Renal cortical epithelial cell (primary cell): ENCODE results near the gene KCNA4. TPM values are rescaled to one million over a fixed set of nuclear protein-coding genes. Genes with fewer than 3 reads are reported as not detected.
"Not testable (repeated sequence)": the region's sequence is repeated elsewhere in the genome, so short reads cannot be mapped to it uniquely, and the experiment has no call there.

Experiments
- DNase-seq: peaks from one replicate; pipeline ENCODE4 v3.0.0-alpha.2; 2011; ENCODE audit warnings: low read depth
- total RNA-seq: library from RNA; depleted of rRNA; stranded (reverse); fragments of >200 nt; gene quantifications from 2 replicates; pipeline ENCODE4 v1.2.3, GENCODE V29; 2014

Gene KCNA4
- not detected in 2 replicates for total RNA-seq

- DNase-seq, result no peak
These were observed at the start of gene KCNA4 for GRCh38 chr11:30016588-30017363. TSS of gene KCNA4 (minus strand) at chr11:30017030. CDS start at chr11:30012678, 4,352 bp downstream.

DNA sequence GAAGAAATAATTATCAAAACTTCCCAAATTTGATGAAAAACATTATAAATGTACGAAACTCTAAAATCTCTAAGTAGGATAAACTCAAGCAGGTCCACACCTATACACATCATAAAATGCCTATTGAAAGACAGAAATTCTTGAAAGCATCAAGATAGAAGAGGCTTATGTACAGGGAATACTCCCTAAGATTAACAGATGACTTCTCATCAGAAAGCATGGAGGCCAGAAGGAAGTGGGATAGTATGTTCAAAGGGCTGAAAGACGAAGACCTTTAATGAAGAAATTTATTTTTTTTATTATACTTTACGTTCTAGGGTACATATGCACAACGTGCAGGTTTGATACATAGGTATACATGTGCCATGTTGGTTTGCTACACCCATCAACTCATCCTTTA lies 45.3 kb upstream of the KCNA4 start:
- no peak for DNase-seq

DNA sequence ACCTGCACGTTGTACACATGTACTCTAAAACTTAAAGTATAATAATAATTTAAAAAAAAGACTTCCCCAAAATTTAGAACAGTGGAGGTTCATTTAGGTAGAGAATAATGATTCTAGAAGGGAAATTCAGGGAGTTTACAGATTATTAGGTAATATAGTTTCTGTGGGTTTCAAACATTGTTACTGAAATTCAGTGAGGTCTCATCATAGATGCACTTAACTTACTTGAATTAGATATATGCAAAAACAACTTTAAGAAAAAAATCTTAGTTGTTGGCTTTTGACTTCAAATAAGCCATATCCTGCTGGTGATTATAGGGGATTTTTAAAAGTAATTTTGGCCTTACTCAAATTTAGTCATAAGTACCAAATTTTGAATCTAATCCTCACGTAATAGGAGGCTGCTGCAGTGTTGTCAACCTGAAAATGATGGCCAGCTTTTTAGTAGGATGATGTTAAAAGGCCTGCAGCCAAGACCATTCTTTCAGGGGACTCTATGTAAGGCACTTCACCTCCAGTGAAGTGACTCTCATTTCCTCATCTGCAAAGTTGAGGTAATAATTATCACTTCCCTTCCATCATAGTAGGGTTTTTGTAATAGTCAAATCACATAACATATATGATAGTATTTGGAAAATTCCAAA lies 42.5 kb upstream of the KCNA4 start:
- no peak for DNase-seq

DNA sequence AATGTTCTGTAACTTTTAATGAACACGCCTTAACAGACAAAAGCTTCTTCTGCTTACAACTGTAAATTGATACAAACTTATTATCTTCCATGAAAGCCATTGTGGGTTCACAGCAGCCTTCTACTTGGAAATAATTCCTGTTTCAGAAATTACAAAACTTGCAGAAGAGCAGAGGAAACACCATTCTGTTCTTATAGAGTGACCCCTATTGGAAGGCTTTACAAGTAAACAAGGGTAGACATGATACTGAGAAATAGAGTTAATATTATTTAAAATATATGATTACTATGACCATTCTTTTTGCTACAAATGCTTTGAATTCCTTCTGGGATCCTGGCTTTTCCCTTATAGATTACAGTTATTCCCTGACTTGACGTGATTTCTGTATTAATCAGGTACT lies 32.4 kb upstream of the KCNA4 start:
- DNase-seq, result no peak

GRCh38 chr11:30046578-30046945 lies 29.7 kb upstream of the KCNA4 start:
- no peak for DNase-seq

DNA sequence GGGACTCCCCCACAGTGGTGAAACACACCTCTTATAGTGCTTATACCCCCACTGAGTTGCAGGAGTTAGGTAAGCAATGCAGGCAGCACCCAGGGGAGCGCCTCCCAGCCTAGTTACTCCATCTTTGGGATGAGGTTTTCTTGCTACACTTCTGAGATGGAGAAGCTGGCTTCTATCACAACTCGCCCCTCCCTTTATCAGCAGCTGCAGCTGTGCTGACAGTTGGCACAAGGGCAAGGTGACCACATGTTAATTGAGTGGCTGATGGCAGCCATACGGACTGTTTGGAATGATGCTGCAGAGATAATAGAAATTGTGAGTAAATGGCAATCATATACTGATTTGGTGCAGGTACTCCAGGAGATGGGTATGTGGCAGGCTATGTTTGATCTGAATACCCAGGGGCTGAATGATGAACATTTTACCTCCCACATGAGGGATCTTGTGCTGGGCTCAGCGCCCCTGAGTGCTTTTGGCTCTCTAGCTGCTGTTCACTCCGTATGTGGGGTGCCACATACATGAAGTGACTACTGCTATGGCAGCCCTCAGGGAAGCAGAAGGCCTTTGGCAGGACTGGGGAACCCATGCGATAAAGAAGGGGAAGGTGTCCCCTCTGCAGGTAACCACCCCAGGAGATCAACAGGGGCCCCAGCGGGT lies 29.2 kb upstream of the KCNA4 start:
- no peak for DNase-seq

DNA sequence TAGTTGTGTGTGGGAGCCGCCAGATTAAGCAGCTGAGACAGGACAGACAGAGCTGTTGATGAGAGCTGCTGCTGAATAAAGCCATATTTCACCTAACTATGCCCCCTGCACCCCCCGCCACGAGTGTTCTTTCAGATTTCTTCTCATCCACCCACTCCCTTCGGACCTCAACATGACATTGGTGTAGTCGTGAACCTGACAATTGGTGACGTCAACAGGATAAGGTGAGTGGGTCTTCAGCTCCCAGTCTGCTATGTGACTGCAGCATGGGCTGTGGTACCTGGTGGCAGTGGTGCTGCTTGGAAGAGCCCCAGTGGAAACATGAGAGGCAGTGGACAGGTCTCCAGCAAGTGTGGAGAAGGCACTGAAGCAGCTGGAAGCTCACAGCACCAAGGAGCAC lies 28.3 kb upstream of the KCNA4 start:
- no peak for DNase-seq

- DNase-seq, result no peak
These were observed 24.3 kb upstream of the KCNA4 start for GRCh38 chr11:30041171-30041570.

DNA sequence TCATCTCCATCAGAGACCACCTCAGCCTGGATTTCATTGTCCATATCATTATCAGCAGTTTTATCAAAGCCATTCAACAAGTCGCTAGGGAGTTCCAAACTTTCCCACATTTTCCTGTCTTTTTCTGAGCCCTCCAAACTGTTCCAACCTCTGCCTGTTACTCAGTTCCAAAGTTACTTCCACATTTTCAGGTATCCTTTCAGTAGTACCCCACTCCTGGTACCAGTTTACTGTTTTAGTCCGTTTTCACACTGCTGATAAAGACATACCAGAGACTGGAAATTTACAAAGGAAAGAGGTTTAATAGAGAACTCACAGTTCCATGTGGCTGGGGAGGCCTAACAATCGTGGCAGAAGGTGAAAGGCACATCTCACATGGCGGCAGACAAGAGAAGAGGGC lies 17.9 kb upstream of the KCNA4 start:
- DNase-seq, result not testable (repeated sequence)

- DNase-seq, result not testable (repeated sequence)
These were observed 17.3 kb upstream of the KCNA4 start for GRCh38 chr11:30034166-30034565.

GRCh38 chr11:30025396-30026139 lies 8.7 kb upstream of the KCNA4 start:
- DNase-seq, result no peak

GRCh38 chr11:30023074-30023473 lies 6.2 kb upstream of the KCNA4 start:
- no peak for DNase-seq

GRCh38 chr11:30019481-30019880 lies 2.7 kb upstream of the KCNA4 start:
- no peak for DNase-seq

DNA sequence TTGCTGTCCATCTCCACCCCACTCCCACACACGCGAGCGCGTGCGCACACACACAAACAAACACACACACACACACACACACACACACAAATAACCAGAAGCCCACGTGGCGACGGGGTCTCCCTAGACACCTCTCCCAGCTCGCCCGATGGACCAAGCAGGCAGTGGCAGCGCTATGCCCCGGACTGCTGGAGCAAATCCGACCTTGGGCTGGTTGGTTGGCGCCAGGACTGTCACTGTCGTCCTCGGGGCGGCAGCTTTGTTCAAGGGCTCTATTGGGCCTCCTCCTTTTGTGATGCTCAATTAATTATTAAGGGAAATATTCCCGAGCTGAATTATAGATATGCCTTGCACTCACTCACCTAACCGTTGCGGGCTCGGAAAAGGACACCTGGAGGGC lies 1.7 kb upstream of the KCNA4 start:
- no peak for DNase-seq

GRCh38 chr11:30017445-30017895 lies 640 bp upstream of the KCNA4 start:
- DNase-seq, result no peak

- DNase-seq, result no peak
These were observed 961 bp downstream of the KCNA4 start for GRCh38 chr11:30015725-30016412.

GRCh38 chr11:30012346-30012745 lies 4.5 kb downstream of the KCNA4 start:
- DNase-seq, result no peak

- DNase-seq, result no peak
These were observed 7.8 kb downstream of the KCNA4 start for GRCh38 chr11:30009060-30009459.

- DNase-seq, result no peak
These were observed 10.0 kb downstream of the KCNA4 start for GRCh38 chr11:30006876-30007275.

DNA sequence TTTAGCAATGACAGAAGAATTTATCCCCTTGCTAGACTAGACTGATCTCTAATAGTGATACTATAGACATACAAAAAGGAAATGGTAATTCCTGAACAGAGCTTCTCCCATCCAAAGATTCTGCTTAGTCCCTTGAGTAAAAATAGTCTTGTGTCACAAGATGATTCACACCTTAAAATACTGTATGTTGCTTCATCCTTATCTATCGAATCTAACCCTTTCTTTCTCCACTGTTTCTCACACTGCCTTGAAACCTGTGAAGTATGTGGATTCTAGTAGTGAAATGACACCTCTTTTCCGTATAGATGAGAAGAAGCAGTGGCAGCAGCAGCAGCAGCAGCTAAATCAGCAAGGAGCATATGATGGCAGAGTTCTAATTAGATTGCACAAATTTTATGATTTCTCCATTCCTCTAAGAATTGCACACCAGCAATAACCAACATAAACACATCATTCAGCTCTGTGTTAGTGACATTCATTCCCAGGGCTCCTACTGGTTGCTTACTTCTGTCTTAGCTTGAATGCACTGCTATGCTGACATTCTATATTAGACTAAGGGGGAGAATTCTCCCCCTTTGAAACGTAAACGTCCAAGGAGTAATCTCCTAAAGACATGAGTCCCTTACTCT lies 14.6 kb downstream of the KCNA4 start:
- DNase-seq, result no peak
